ENCODE results near the gene MYO10. TPM values are rescaled to one million over a fixed set of nuclear protein-coding genes. Genes with fewer than 3 reads are reported as not detected.

The MYO10 gene
- total and polyA plus RNA-seq, 2 of the 8 experiments (the other 6 are each of a cell fraction or from before 2014, with no cell fraction given), result 21.5 to 107 TPM

GRCh38 chr5:16929347-16929746, 6.7 kb downstream of the MYO10 start:
- CTCF ChIA-PET (ENCODE audit: partially characterized antibody), result interaction anchor here (0.9 kb wide), 1 partner anchor 190 kb away, joined by 3 read pairs; no protein-coding TSS in a partner anchor
- no peak overlapping the region for H3K4me3 ChIP-seq (ENCODE audit: extremely low read depth in 1 of 4, insufficient read depth in 2 of 4, low read depth in 3 of 4, low read length in 4 of 4)
- no peak overlapping the region for H2AK5ac ChIP-seq (ENCODE audit: low read depth, low read length)
- no peak overlapping the region for H2AFZ ChIP-seq (ENCODE audit: low read length)
- H2BK120ac ChIP-seq (replicated peaks; ENCODE audit: low read depth, low read length), result no peak overlapping the region
- H2BK5ac ChIP-seq (ENCODE audit: low read depth, low read length), result no peak overlapping the region
- H3K23me2 ChIP-seq (ENCODE audit: low read depth, low read length), result no peaks in the 10 kb centered on the region
- DNase-seq (ENCODE audit: low read depth in 1 of 2, low spot score in 2 of 2) (no peak), FAIRE-seq (no peak)
- no peak overlapping the region for H3K4me2 ChIP-seq (ENCODE audit: insufficient read depth in 1 of 2, low read depth in 2 of 2, low read length in 2 of 2)
- no peak overlapping the region for H3K14ac ChIP-seq (ENCODE audit: insufficient read length)
- H4K8ac ChIP-seq (ENCODE audit: extremely low read depth, insufficient read depth, low read length), result no peak overlapping the region
- peaks cover 0 to 3% (median 2%) of the 10 kb centered on the region in 4 experiments; a peak in 6 of 7 replicates for H3K27me3 ChIP-seq (replicated peaks in 1 of 4; ENCODE audit: control insufficient read depth in 3 of 4, extremely low read depth in 1 of 4, insufficient read depth in 3 of 4, low read length in 3 of 4)
- H3K79me1 ChIP-seq (ENCODE audit: low read depth, low read length), result peaks cover 7% of the 10 kb centered on the region; the same call in 1 of the 2 replicates
- no peaks in the 10 kb centered on the region for H3K36me3 ChIP-seq (ENCODE audit: control insufficient read depth in 2 of 4, insufficient read depth in 4 of 4, low read length in 3 of 4)
- H3K27ac ChIP-seq (ENCODE audit: low read depth, low read length), result no peak overlapping the region
- H2BK20ac ChIP-seq (ENCODE audit: low read length), result no peak overlapping the region
- H3K18ac ChIP-seq (ENCODE audit: extremely low read depth, low read length), result no peak overlapping the region
- peaks cover 10 to 24% of the 10 kb centered on the region in 2 experiments for H4K20me1 ChIP-seq (replicated peaks in 1 of 2; ENCODE audit: control insufficient read depth in 1 of 2, insufficient read depth in 2 of 2, low read length in 2 of 2)
- peaks cover 10 to 85% of the 10 kb centered on the region in 2 experiments; a peak in 2 of 4 replicates for H3K79me2 ChIP-seq (ENCODE audit: control insufficient read depth in 1 of 2, insufficient read depth in 2 of 2, low read length in 2 of 2)
- no peak overlapping the region for H3K4ac ChIP-seq (replicated peaks; ENCODE audit: insufficient read length, low read depth, low read length)
- H3K9ac ChIP-seq (replicated peaks in 1 of 4; ENCODE audit: extremely low read depth in 1 of 4, low read depth in 3 of 4, low read length in 3 of 4), result no peak overlapping the region
- H3K23ac ChIP-seq (ENCODE audit: insufficient read length), result no peak overlapping the region
- H3K9me3 ChIP-seq (ENCODE audit: insufficient read depth in 2 of 2, low read depth in 1 of 2, low read length in 1 of 2), result no peaks in the 10 kb centered on the region
- H4K5ac ChIP-seq (ENCODE audit: insufficient read length, low read depth, low read length), result no peak overlapping the region
- POLR2A ChIA-PET (ENCODE audit: partially characterized antibody), result no interaction called here
- H2BK15ac ChIP-seq (ENCODE audit: low read length), result no peak overlapping the region
- H3K56ac ChIP-seq (replicated peaks; ENCODE audit: insufficient read length, low read depth, low read length), result no peak overlapping the region
- H3K4me1 ChIP-seq (replicated peaks in 1 of 4; ENCODE audit: control insufficient read depth in 3 of 4, insufficient read depth in 4 of 4, low read length in 3 of 4), result peaks cover 0 to 13% (median 3%) of the 10 kb centered on the region in 4 experiments; a peak in 4 of 7 replicates
- 87% methylated on average over 2 of the region's 2 CpGs; no CpG with 5 or more reads in 1 of the 2 experiments for WGBS, 2 experiments (ENCODE audit: extremely low coverage in 1 of 2, insufficient coverage in 1 of 2, insufficient read length in 1 of 2, insufficient replicate concordance in 2 of 2, low coverage in 1 of 2, low lambda C conversion rate in 2 of 2, missing lambda C conversion rate in 1 of 2)
- H2BK12ac ChIP-seq (ENCODE audit: low read depth, low read length), result no peak overlapping the region
- no peak overlapping the region for H4K91ac ChIP-seq (replicated peaks; ENCODE audit: insufficient read length, low read length)
- no peak for TF ChIP-seq JUN (IDR thresholded peaks at IDR 0.05; ENCODE audit: low read depth, low read length)
- TF ChIP-seq POLR2A (IDR thresholded peaks at IDR 0.05; ENCODE audit: control extremely low read depth in 1 of 2, low read depth in 2 of 2, low read length in 2 of 2), result no peak
- TF ChIP-seq TEAD4 (IDR thresholded peaks at IDR 0.05; ENCODE audit: low read depth, low read length), result no peak
- no peak for TF ChIP-seq TBP (IDR thresholded peaks at IDR 0.05; ENCODE audit: low read depth, low read length)
- TF ChIP-seq SAP30 (IDR thresholded peaks at IDR 0.05; ENCODE audit: insufficient read depth, insufficient replicate concordance, low read length), result no peak
- TF ChIP-seq CTBP2 (IDR thresholded peaks at IDR 0.05; ENCODE audit: borderline replicate concordance, insufficient read depth, insufficient read length, low read length), result no peak
- no peak for TF ChIP-seq NANOG (IDR thresholded peaks at IDR 0.05; ENCODE audit: insufficient read depth, low read depth, low read length, poor library complexity, severe bottlenecking)
- no peak for TF ChIP-seq TAF1 (IDR thresholded peaks at IDR 0.05; ENCODE audit: low read depth, low read length)
- no peak for TF ChIP-seq CBX8 (IDR thresholded peaks at IDR 0.05; ENCODE audit: borderline replicate concordance, low read depth, low read length)
- no peak for TF ChIP-seq SIRT6 (IDR thresholded peaks at IDR 0.05; ENCODE audit: low read length)
- no peak for TF ChIP-seq CHD1 (IDR thresholded peaks at IDR 0.05; ENCODE audit: low read depth, low read length)
- TF ChIP-seq POU5F1 (IDR thresholded peaks at IDR 0.05; ENCODE audit: low read depth, low read length), result no peak
- no peak for TF ChIP-seq FOSL1 (IDR thresholded peaks at IDR 0.05; ENCODE audit: insufficient read depth, low read depth, low read length)
